HepG2 (cell line): Measurements from ENCODE around the gene CEP250. TPM values are rescaled to one million over a fixed set of nuclear protein-coding genes. Genes with fewer than 3 reads are reported as not detected.

Source experiments
- ADNP ChIP-seq: sonication (generic); formaldehyde crosslinking; IDR thresholded peaks from 2 replicates; pipeline ENCODE4 v1.4.0; 2020; ENCODE audit warnings: missing genetic modification reagents
- CENPX ChIP-seq: sonication (generic); formaldehyde crosslinking; IDR thresholded peaks from 2 replicates; pipeline ENCODE4 v1.9.0; 2021; ENCODE audit warnings: mild to moderate bottlenecking, missing genetic modification reagents, moderate library complexity
- GATAD2A ChIP-seq: IDR thresholded peaks from 2 replicates; pipeline ENCODE4 v1.6.1; 2016
- HHEX ChIP-seq: IDR thresholded peaks from 2 replicates; pipeline ENCODE4 v1.6.1; 2016; ENCODE audit warnings: control low read depth
- KLF6 ChIP-seq: IDR thresholded peaks from 2 replicates; pipeline ENCODE4 v1.8.0; 2016; ENCODE audit warnings: missing biosample characterization, missing genetic modification reagents
- RAD21 ChIP-seq: fragments of 450-650 bp; formaldehyde crosslinking; IDR thresholded peaks from 2 replicates; pipeline ENCODE4 v1.5.0; 2020; ENCODE audit warnings: mild to moderate bottlenecking
- REPIN1 ChIP-seq: sonication (generic); formaldehyde crosslinking; IDR thresholded peaks from 2 replicates; pipeline ENCODE4 v1.8.0; 2022; ENCODE audit warnings: missing genetic modification reagents, low read depth, mild to moderate bottlenecking, borderline replicate concordance
- SIN3B ChIP-seq: fragments of 150-350 bp; IDR thresholded peaks from 2 replicates; pipeline ENCODE4 v1.6.1; 2014; ENCODE audit warnings: low read length
- SP2 ChIP-seq: sonication (generic); formaldehyde crosslinking; IDR thresholded peaks from 2 replicates; pipeline ENCODE4 v1.5.1; 2020; ENCODE audit warnings: mild to moderate bottlenecking, missing genetic modification reagents
- TBL1XR1 ChIP-seq: fragments of 150-350 bp; IDR thresholded peaks from 2 replicates; pipeline ENCODE4 v1.6.1; 2014; ENCODE audit warnings: borderline replicate concordance, low read length; ENCODE audit not compliant: partially characterized antibody
- ZBTB20 ChIP-seq: sonication (generic); formaldehyde crosslinking; IDR thresholded peaks from 2 replicates; pipeline ENCODE4 v1.8.1; 2023; ENCODE audit warnings: missing genetic modification reagents, low read depth, mild to moderate bottlenecking, borderline replicate concordance
- ZNF383 ChIP-seq: sonication (generic); formaldehyde crosslinking; IDR thresholded peaks from 2 replicates; pipeline ENCODE4 v1.4.0; 2020; ENCODE audit warnings: missing genetic modification reagents, mild to moderate bottlenecking, borderline replicate concordance
- ZNF567 ChIP-seq: sonication (generic); formaldehyde crosslinking; IDR thresholded peaks from 2 replicates; pipeline ENCODE4 v1.8.1; 2023; ENCODE audit warnings: mild to moderate bottlenecking, missing genetic modification reagents, borderline replicate concordance
- ZNF598 ChIP-seq: sonication (generic); formaldehyde crosslinking; IDR thresholded peaks from 2 replicates; pipeline ENCODE4 v1.5.1; 2020; ENCODE audit warnings: mild to moderate bottlenecking, missing genetic modification reagents, borderline replicate concordance
- ZNF614 ChIP-seq: IDR thresholded peaks from 2 replicates; pipeline ENCODE4 v1.6.1; 2018; ENCODE audit warnings: missing biosample characterization, missing genetic modification reagents, inconsistent platforms, borderline replicate concordance
- ZNF737 ChIP-seq: sonication (generic); formaldehyde crosslinking; IDR thresholded peaks from 2 replicates; pipeline ENCODE4 v1.5.0; 2020; ENCODE audit warnings: missing genetic modification reagents, mild to moderate bottlenecking, borderline replicate concordance
- ZSCAN29 ChIP-seq: sonication (generic); formaldehyde crosslinking; conservative IDR thresholded peaks from 2 replicates; pipeline ENCODE4 v1.4.0; 2020; ENCODE audit warnings: mild to moderate bottlenecking, missing genetic modification reagents
- polyA plus RNA-seq, 8 experiments: library from polyadenylated mRNA; depleted of rRNA in 3 of 8; stranded (reverse) in 7 of 8; unstranded in 1 of 8; fragments of >200 nt; fragmentation: Illumina TruSeq in 4 of 8; extraction: Trizol in 4 of 8; gene quantifications; 2 replicates each; pipeline versions ENCODE4 v1.2.1 to v1.2.3, GENCODE V29; 2011 to 2016; ENCODE audit warnings: low read depth in 4 of 8, missing spikeins in 1 of 8, mixed read lengths in 1 of 8; ENCODE audit not compliant: insufficient read depth in 1 of 8
- total RNA-seq, 5 experiments: library from RNA; depleted of rRNA; stranded (reverse); fragments of >200 nt; fragmentation: Illumina TruSeq; extraction: Trizol; gene quantifications; 2 replicates each; pipeline ENCODE4 v1.2.3, GENCODE V29; 2016; ENCODE audit warnings: low read depth in 1 of 5
- TF ChIP-seq, protein P1 (sequence below): sonication (generic); formaldehyde crosslinking; IDR thresholded peaks from 2 replicates; pipeline ENCODE4 v1.5.1; 2020; ENCODE audit warnings: missing genetic modification reagents, mild to moderate bottlenecking, borderline replicate concordance
- TF ChIP-seq, protein P2 (sequence below): sonication (generic); formaldehyde crosslinking; IDR thresholded peaks from 2 replicates; pipeline ENCODE4 v1.5.0; 2020; ENCODE audit warnings: missing genetic modification reagents
- TF ChIP-seq, protein P3 (sequence below): sonication (generic); formaldehyde crosslinking; IDR thresholded peaks from 2 replicates; pipeline ENCODE4 v1.4.0; 2020; ENCODE audit warnings: low read depth, mild to moderate bottlenecking, missing genetic modification reagents
- TF ChIP-seq, protein P4 (sequence below): sonication (generic); formaldehyde crosslinking; IDR thresholded peaks from 2 replicates; pipeline ENCODE4 v1.4.0; 2020; ENCODE audit warnings: mild to moderate bottlenecking, missing genetic modification reagents
- TF ChIP-seq, protein P5 (sequence below): sonication (generic); formaldehyde crosslinking; IDR thresholded peaks from 2 replicates; pipeline ENCODE4 v1.5.0; 2020; ENCODE audit warnings: mild to moderate bottlenecking, missing genetic modification reagents, borderline replicate concordance

The CEP250 gene
- total and polyA plus RNA-seq, 2 of the 13 experiments (the other 11 are each of a cell fraction or from before 2014, with no cell fraction given): 28.8 to 55.3 TPM

DNA sequence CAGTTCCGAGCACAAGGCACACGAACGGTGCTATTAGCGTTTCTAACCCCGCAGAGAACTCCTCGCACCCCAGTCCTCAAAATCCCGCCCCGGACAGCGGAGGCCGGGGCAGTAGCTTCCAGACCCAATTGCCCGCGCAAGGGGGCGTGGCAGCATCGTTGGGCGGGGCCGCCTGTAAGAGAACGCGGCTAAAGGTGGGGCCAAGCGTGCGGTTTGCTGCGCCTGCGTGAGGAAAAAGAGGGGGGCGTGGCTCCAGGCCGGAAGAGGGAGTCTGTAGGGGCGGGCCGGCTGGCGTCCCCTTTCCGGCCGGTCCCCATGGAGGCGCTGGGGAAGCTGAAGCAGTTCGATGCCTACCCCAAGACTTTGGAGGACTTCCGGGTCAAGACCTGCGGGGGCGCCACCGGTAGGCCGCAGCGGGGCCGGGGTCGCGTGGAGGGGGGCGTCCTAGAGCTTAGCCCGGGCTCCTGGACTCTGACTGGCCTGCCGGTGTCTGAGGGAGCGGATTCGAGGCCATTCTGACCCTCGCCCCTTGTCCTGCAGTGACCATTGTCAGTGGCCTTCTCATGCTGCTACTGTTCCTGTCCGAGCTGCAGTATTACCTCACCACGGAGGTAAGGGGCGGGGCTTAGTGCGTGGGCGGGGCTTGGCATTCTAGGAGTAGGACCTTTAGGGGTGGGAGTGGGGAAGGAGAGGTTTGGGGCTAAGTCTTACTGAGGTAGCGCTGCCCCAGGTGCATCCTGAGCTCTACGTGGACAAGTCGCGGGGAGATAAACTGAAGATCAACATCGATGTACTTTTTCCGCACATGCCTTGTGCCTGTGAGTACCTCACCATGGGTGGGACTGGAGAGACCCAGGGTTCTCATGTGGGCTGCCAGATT, 86.6 kb downstream of the CEP250 start, which contains the start of gene ERGIC3 (continued):
- TF ChIP-seq, protein P1, sequence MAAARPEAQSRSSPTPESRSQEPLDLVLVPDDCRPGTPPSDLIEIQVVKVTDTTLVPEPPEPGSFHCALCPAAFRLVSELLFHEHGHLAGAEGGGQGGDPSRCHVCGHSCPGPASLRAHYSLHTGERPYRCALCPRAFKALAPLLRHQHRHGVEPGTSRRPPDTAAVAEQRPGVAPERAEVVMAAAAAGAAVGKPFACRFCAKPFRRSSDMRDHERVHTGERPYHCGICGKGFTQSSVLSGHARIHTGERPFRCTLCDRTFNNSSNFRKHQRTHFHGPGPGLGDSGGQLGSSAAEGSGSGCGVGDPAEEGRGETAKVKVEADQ: peak; percentile 74; the same call in 1 of the 2 replicates
- peak; percentile 21; the same call in 1 of the 2 replicates for TF ChIP-seq GATAD2A (CRISPR knock-in tag)
- peak; percentile 64; the same call in 1 of the 2 replicates for TF ChIP-seq REPIN1 (CRISPR knock-in tag)
- TF ChIP-seq SP2 (CRISPR knock-in tag): peak; percentile 87
- TF ChIP-seq ZNF737 (CRISPR knock-in tag): 0 out of 2 replicates have a peak, but pooled peaks have one; percentile 33
- TF ChIP-seq HHEX (CRISPR knock-in tag): no peak
- TF ChIP-seq TBL1XR1: no peak
- peak; percentile 61 for TF ChIP-seq ZNF598 (CRISPR knock-in tag)
- TF ChIP-seq RAD21 (CRISPR knock-in tag): no peak; the same call in 1 of the 2 replicates
- TF ChIP-seq, protein P2, sequence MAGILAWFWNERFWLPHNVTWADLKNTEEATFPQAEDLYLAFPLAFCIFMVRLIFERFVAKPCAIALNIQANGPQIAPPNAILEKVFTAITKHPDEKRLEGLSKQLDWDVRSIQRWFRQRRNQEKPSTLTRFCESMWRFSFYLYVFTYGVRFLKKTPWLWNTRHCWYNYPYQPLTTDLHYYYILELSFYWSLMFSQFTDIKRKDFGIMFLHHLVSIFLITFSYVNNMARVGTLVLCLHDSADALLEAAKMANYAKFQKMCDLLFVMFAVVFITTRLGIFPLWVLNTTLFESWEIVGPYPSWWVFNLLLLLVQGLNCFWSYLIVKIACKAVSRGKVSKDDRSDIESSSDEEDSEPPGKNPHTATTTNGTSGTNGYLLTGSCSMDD (CRISPR knock-in tag): no peak
- TF ChIP-seq ZSCAN29 (CRISPR knock-in tag): no peak
- TF ChIP-seq ZNF567 (CRISPR knock-in tag): no peak
- no peak for TF ChIP-seq ZNF383 (CRISPR knock-in tag)
- no peak; the same call in 1 of the 2 replicates for TF ChIP-seq SIN3B
- no peak; the same call in 1 of the 2 replicates for TF ChIP-seq KLF6
- peak; percentile 67; the same call in 1 of the 2 replicates for TF ChIP-seq ZBTB20 (CRISPR knock-in tag)
- no peak for TF ChIP-seq CENPX (CRISPR knock-in tag)
- TF ChIP-seq, protein P3, sequence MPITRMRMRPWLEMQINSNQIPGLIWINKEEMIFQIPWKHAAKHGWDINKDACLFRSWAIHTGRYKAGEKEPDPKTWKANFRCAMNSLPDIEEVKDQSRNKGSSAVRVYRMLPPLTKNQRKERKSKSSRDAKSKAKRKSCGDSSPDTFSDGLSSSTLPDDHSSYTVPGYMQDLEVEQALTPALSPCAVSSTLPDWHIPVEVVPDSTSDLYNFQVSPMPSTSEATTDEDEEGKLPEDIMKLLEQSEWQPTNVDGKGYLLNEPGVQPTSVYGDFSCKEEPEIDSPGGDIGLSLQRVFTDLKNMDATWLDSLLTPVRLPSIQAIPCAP (CRISPR knock-in tag): no peak; the same call in 1 of the 2 replicates
- TF ChIP-seq, protein P4, sequence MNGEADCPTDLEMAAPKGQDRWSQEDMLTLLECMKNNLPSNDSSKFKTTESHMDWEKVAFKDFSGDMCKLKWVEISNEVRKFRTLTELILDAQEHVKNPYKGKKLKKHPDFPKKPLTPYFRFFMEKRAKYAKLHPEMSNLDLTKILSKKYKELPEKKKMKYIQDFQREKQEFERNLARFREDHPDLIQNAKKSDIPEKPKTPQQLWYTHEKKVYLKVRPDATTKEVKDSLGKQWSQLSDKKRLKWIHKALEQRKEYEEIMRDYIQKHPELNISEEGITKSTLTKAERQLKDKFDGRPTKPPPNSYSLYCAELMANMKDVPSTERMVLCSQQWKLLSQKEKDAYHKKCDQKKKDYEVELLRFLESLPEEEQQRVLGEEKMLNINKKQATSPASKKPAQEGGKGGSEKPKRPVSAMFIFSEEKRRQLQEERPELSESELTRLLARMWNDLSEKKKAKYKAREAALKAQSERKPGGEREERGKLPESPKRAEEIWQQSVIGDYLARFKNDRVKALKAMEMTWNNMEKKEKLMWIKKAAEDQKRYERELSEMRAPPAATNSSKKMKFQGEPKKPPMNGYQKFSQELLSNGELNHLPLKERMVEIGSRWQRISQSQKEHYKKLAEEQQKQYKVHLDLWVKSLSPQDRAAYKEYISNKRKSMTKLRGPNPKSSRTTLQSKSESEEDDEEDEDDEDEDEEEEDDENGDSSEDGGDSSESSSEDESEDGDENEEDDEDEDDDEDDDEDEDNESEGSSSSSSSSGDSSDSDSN (CRISPR knock-in tag): no peak; the same call in none of the 2 replicates
- TF ChIP-seq ADNP (CRISPR knock-in tag): no peak
- TF ChIP-seq ZNF614 (CRISPR knock-in tag): peak; percentile 63; the same call in 1 of the 2 replicates
- TF ChIP-seq, protein P5, sequence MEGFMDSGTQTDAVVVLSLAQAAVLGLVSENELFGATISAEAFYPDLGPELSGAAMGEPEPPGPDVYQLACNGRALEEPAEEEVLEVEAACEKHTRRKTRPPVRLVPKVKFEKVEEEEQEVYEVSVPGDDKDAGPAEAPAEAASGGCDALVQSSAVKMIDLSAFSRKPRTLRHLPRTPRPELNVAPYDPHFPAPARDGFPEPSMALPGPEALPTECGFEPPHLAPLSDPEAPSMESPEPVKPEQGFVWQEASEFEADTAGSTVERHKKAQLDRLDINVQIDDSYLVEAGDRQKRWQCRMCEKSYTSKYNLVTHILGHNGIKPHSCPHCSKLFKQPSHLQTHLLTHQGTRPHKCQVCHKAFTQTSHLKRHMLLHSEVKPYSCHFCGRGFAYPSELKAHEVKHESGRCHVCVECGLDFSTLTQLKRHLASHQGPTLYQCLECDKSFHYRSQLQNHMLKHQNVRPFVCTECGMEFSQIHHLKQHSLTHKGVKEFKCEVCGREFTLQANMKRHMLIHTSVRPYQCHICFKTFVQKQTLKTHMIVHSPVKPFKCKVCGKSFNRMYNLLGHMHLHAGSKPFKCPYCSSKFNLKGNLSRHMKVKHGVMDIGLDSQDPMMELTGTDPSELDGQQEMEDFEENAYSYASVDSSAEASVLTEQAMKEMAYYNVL (CRISPR knock-in tag): peak; percentile 32; the same call in 1 of the 2 replicates
